ENCODE data around the gene TJP3.

Gene TJP3

DNA sequence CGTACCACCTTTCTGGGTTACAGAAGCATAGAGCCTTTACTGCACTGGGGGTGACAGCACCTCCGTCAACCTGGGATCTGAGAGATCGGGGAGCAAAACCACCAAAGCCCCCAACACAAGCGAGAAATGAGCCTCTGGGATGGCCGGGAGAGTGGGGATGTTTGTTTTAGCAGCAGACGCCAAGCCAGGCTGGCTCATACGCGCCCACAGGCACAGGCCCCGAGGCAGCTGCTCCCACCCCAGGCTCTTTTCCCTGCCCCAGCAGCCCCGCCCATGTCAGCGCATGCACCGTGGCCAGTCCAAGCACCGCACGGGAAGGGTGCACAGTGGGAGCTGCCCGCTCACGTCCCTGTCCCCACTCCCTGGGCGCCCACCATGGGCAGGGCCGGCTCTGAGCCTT, 16.5 kb upstream of the TJP3 start:
- DNase-seq (ENCODE audit: low spot score): no peak

DNA sequence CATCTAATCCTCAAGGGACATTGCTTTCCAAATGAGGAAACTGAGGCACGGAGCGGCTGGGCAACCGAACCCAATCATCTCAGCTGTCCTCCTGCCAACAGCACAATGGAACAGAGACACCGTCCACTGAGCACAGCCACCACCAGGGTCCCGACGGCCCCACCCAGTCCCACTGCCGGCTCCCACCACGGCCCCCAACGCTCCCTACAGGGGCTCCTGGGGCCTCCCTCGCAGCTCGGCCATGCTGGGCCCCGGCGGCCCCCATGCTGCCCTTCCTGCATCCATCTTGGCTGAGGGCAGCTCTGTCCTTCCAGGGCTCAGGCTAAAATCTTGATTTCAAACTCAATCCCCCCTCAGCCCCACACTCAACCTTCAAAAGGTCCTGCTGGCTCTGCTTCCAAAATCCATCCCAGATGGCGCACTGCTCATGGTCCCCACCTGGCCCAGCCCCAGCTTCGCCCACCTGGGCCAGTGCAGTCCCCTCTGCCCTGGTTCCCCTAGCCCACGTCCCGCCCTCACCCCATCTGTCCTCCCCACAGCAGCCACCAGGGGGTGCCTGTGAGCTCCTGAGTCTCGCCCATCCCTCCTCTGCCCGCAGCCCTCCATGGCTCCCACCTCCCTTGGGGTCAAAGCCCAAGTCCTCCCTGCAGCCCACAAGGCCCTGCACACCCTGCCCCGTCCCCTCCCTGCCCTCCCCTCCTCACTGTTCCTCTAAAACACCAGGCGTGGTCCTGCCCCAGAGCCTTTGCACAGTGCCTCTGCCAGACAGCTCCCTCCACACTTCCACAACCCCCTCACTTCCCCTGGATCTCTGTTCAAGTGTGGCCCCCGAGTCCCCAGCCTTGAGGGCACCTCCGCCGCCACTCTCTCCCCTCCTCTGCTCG, 15.8 kb upstream of the TJP3 start:
- DNase-seq (ENCODE audit: low spot score): peak; percentile 49

DNA sequence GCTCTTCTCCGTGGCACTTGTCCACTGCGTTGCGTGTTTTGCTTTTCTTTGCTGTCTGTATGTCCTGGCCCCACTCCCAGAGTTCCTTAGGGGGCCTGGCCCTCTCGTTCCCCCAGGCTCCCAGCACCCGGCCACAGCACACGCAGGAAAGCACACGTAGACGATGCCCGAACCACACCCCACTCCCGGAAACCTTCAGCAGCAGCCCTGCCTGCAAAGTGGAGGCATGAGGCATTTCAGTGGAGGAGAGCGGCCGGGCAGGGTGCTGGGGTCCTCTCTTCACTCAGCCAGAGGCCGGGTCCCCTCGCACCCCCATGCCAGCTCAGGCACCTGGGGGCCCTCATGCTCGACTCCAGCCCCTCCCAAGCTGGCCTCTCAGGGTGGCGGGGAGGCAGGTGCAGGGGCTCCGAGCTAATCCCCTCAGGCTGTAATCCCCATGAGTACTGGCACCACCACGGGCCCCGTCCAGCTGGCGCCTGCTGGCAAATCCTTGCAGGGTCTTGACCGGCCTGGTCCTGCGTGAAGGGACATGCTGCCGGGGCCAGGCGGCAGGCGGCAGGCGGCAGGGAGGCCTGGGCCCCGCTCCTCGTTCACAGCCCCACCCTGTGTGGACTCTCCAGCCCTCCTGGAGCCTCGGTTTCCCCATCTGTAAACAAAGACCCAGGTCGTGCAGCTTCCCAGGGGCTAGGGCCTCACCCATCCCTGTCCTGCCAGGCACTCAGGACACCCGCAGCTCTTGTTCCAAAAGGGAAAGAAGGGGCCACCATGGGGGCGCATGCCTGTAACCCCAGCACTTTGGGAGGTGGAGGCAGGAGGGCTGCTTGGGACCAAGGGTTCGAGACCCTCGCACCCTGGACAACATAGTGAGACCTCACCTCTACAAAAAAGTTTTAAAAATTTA, 14.9 kb upstream of the TJP3 start:
- DNase-seq (ENCODE audit: low spot score): no peak

- no peak for DNase-seq (ENCODE audit: low spot score)
Observed at GRCh38 chr19:3694361-3695123, 13.6 kb upstream of the TJP3 start.

GRCh38 chr19:3695124-3695733, 13.0 kb upstream of the TJP3 start:
- no peak for DNase-seq (ENCODE audit: low spot score)

DNA sequence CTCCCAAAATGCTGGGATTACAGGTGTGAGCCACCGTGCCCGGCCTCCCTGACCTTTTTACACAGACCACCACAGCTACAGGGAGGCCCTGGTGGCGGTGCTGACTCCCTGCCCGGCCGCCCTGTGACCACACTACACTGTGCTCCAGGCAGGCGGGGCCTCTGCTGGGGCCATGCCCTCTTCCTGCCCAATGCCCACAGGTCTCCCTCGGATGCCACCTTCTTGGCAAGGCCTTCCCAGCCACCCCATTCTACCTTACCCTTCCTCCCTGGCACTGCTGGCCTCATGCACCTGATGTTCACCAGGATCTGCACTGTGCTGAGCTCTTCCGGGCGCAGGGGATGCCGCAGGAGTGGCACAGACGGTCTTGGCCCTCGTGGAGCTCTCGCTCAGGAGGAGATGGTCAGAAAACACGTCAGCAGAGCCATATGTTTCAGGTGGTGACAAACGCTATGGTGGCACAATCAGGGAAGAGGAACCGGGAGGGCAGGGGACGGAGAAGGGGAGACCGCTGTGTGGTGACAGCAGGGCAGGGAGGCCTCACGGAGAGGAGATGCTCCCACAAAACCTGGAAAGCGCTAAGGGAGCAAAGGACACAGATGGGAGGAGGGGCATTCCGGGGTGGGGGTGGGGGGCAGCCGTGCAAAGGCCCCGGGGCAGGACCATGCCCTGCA, 12.1 kb upstream of the TJP3 start:
- no peak for DNase-seq (ENCODE audit: low spot score)

DNA sequence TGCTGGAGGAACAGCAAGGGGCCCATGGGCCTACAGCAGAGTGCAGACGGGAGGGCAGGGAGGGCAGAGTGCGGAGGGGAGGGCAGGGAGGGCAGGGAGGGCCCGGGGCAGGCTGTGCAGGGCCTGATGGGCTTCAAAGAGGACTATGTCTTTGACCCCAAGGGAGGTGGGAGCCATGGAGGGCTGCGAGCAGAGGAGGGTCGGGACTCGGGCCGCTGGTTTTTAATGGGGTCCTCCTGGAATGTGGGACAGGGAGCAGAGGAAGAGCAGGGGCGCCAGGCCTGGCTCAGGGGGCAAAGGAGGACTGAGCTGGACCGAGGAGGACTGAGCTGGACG, 11.6 kb upstream of the TJP3 start:
- no peak for DNase-seq (ENCODE audit: low spot score)

- DNase-seq (ENCODE audit: low spot score): no peak
Observed at GRCh38 chr19:3697094-3697493, 11.1 kb upstream of the TJP3 start.

- no peak for DNase-seq (ENCODE audit: low spot score)
Observed at GRCh38 chr19:3697671-3698385, 10.4 kb upstream of the TJP3 start.

DNA sequence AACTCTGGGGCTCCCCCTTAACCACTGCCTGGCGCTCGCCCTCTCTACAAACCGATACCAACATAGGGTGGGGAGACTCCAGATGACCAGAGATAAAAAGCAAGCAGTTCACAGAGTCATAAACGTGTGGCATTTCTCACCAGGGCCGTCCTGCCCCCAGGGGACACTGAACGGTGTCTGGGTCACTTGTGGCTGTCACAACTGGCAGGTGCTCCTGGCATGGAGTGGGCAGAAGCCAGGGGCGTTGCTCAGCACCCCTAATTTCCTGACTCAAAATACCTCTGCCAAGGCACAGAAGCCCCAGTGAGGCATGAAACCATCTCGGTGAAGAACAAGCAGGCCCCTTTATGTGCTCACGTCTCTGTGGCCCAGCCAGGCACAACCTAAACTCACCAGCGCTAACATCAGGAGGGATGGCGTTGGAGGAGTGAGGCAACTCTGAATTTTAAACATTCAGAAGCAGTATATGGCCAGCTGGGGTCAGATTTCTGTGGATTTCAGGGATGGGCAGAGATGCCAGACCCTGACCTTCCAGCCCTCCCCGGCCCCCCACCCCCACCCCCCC, 9.7 kb upstream of the TJP3 start:
- DNase-seq (ENCODE audit: low spot score): no peak

DNA sequence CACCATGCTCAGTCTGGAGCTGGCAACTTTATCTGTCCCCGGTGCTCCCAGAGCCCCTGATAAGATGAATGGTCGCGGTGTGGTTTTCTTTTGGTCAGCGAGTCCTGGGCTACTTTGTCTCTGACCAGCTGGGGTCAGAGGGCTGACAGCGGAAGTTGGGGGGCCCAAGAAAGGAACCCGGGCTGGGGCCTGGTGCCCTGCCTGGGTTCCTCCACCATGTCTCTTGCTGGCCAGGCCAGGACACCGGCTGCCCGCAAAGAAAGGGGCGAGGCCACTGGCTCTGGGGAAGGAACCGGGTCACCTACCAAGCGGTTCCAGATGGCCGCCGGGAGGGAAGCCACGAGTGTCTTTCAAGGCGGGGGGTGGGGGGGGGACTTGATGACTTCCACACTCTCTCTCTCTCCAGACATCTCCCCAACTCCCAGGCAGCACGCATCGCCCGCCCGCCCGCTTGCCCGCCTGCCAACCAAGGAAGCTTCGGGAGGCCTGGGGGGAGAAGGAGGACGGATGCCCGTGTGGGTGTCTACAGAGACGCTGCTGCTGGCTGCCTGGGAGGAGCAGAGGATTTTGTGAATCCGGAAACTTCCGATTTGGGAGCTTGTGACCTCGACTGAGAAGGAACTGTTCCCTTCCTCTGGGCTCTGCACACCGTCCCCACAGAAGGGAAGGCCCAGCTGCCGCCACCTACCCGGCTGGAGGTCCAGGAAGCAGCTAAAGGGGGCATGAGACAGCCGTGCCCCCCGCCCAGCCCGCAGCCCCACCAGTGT, 9.0 kb upstream of the TJP3 start:
- DNase-seq (ENCODE audit: low spot score): no peak

DNA sequence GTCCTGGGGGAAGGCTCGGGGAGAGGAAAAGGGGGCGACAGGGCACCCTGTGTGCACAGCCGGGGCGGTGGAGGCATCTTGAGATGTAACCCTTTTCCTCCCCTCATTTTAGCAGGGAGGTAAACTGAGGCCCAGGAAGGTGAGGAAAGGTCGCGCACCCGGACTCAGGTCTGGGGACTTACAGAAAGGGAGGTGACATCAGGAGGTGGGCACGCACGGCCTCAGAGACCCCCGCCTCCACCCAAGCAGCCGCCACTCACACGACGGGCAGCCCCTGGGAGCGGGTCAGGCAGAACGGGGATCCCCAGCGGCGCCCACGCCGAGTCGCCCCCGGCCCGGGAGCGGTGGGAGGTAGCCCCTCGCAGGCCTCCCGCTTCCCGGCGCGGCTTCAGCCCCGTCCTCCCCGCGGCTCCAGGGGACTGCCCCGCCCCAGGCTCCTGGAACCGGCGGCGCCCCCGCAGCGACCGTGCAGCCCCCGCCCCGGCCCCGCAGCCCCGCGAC, 8.4 kb upstream of the TJP3 start:
- DNase-seq (ENCODE audit: low spot score): no peak

DNA sequence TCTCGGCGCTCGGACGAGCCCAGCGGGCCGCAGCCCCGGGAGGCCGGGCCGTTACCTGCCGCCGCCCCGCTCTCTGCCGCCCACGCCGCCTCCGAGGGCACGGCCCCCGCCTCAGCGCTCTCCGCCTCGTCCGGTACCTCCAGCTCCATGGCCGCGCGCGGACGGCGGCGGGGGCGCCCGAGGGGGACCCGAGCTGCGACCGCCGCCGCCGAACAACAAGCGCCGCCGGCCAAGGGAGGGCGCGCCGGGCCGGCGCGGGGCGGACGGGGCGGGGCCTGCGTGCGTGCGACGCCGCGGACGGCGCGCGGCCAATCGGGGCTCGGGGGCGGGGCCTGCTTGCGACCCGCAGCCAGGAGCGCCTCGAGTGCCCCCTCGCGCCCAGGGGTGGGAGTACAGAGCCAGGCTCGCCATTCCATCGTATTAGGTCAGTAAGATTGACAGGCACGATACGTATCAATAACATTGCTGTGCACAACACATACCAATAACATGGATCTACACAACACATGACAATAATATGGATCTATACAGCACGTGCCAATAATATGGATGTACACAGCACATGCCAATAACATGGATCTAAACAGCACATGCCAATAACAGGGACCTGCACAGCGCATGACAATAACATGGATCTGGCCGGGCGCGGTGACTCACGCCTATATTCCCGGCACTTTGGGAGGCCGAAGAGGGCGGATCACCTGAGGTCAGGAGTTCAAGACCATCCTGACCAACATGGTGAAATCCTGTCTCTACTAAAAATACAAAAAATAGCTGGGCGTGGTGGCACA, 7.7 kb upstream of the TJP3 start, which contains the start of gene PIP5K1C:
PIP5K1C (minus strand) TSS at position 227 of the 791 bp plus-strand sequence; CDS start at position 149, 78 bp downstream.
- DNase-seq (ENCODE audit: low spot score): peak; percentile 90

GRCh38 chr19:3701200-3701599, 7.0 kb upstream of the TJP3 start:
- no peak for DNase-seq (ENCODE audit: low spot score)

DNA sequence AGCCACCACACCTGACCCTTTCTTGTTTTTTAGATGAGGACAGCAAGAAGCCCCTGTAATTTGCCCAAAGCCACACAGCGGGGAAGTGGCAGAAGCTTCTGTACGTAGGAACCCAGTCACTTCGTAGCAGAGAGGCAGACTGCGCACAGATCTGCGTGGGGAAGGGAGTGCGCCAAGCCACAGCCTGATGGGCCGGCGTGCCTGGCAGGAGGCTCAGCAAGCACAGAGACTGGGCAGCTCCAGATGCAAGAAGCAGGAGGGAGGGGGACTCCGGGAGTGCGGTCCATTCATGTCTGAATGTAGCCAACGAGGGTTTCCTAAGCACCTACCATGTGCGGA, 347 bp upstream of the TJP3 start:
- no peak for DNase-seq (ENCODE audit: low spot score)

GRCh38 chr19:3710265-3710812, 2.2 kb downstream of the TJP3 start:
- DNase-seq (ENCODE audit: low spot score): no peak

DNA sequence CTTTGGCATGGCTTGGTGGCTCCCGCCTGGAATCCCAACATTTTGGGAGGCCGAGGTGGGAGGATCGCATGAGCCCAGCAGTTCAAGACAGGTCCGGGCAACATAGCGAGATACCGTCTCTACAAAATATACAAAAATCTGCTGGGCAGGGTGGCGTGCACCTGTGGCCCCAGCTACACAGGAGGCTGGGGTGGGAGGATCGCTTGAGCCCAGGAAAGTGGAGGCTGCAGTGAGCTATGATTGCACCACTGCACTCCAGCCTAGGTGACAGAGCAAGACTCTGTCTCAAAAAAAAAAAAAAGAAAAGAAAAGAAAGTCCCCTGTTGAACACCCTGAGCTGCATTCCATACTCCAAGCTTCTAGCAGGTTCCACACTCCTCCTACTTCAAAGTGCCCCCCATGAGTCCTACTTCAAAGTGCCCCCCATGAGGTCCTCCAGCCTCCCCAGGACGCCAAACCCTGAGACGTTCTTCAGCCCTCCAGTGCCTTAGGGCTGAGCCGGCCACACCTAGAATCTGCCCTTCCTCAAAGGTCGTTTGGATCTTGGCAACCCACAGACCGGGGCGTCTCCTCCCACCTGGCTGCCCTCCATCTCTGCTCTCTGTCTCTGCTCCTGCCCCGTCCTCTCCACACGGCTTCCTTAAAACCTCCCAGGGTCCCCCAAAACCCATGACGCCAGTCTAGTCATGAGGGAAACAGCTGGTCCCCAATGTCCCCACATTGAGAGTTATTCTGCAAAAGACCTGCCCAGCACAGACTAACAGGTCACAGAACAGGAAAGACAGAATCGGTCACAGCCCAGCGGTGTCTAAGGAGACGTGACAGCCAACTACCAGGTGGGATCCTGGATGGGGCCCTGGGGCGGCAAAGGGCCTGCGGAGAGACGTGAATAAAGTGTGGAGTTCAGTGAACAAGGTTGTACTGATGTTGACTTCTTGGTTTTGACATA, 4.8 kb downstream of the TJP3 start:
- DNase-seq (ENCODE audit: low spot score): no peak
